Ascending aorta (tissue), 2 donors: ENCODE data around the gene GTF3C4. TPM values are rescaled to one million over a fixed set of nuclear protein-coding genes. Genes with fewer than 3 reads are reported as not detected.

Experiments
- DNase-seq, 2 donors: peaks; one replicate each; pipeline ENCODE4 v3.0.0-alpha.2; 2019; ENCODE audit warnings: low spot score in 2 of 2
- H3K27ac ChIP-seq, 2 donors: fragments of 200-600 bp; sonication (generic); one replicate each; pipeline ENCODE4 v1.5.1; 2016 to 2017; ENCODE audit warnings: mild to moderate bottlenecking in 1 of 2
- H3K27me3 ChIP-seq: fragments of 200-600 bp; sonication (generic); one replicate; pipeline ENCODE4 v1.5.1; 2017
- H3K36me3 ChIP-seq, 2 donors: fragments of 200-600 bp; sonication (generic); one replicate each; pipeline ENCODE4 v1.5.1; 2016
- H3K4me1 ChIP-seq, 2 donors: fragments of 200-600 bp; sonication (generic); one replicate each; pipeline ENCODE4 v1.5.1; 2016 to 2017; ENCODE audit warnings: mild to moderate bottlenecking in 1 of 2
- H3K4me3 ChIP-seq, 2 donors: fragments of 200-600 bp; sonication (generic); one replicate each; pipeline ENCODE4 v1.5.1; 2016 to 2017; ENCODE audit warnings: mild to moderate bottlenecking in 1 of 2
- H3K9me3 ChIP-seq, 2 donors: fragments of 200-600 bp; sonication (generic); one replicate each; pipeline ENCODE4 v1.5.1; 2016
- intact Hi-C: fragments of 100-400 bp; cut with DNase I; formaldehyde crosslinking; loops from one replicate; pipeline ENCODE4 v1.15.1; 2023
- total RNA-seq: library from RNA; depleted of rRNA; stranded (reverse); fragments of >200 nt; gene quantifications from one replicate; pipeline ENCODE4 v1.1.0, GENCODE V29; 2016
- TF ChIP-seq, protein P1 (sequence below), 3 experiments: fragments of 200-600 bp in 2 of 3; fragments of 450-650 bp in 1 of 3; sonication (generic) in 2 of 3; IDR thresholded peaks; one replicate each; pipeline ENCODE4 v1.5.1; 2016 to 2019; ENCODE audit warnings: antibody characterized with exemption in 3 of 3, mild to moderate bottlenecking in 1 of 3, moderate library complexity in 1 of 3

The GTF3C4 gene
- total RNA-seq, 1 donor from 2014 or later = 9.8 TPM

- TF ChIP-seq, protein P1, sequence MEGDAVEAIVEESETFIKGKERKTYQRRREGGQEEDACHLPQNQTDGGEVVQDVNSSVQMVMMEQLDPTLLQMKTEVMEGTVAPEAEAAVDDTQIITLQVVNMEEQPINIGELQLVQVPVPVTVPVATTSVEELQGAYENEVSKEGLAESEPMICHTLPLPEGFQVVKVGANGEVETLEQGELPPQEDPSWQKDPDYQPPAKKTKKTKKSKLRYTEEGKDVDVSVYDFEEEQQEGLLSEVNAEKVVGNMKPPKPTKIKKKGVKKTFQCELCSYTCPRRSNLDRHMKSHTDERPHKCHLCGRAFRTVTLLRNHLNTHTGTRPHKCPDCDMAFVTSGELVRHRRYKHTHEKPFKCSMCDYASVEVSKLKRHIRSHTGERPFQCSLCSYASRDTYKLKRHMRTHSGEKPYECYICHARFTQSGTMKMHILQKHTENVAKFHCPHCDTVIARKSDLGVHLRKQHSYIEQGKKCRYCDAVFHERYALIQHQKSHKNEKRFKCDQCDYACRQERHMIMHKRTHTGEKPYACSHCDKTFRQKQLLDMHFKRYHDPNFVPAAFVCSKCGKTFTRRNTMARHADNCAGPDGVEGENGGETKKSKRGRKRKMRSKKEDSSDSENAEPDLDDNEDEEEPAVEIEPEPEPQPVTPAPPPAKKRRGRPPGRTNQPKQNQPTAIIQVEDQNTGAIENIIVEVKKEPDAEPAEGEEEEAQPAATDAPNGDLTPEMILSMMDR (IDR thresholded peaks at IDR 0.05) = no peak
- Histone ChIP-seq H3K36me3 (peaks cover 37 to 67% of the 10 kb centered on the region in 2 donors), H3K4me3 (no peak overlapping the region), H3K27ac (no peak overlapping the region), H3K27me3 (no peaks in the 10 kb centered on the region), H3K9me3 (no peaks in the 10 kb centered on the region), H3K4me1 (no peaks in the 10 kb centered on the region)
- DNase-seq = no peak
- intact Hi-C loops = no loop called here
Observed at GRCh38 chr9:132639322-132639721, 30.9 kb upstream of the GTF3C4 start.

- no peaks in the 10 kb centered on the region for H3K4me1 ChIP-seq
- H3K27me3 ChIP-seq = no peaks in the 10 kb centered on the region
- intact Hi-C loops = no loop called here
- peaks cover 53 to 85% of the 10 kb centered on the region in 2 donors for H3K36me3 ChIP-seq
- H3K27ac ChIP-seq = no peak overlapping the region
- TF ChIP-seq, protein P1 (IDR thresholded peaks at IDR 0.05) = no peak
- no peak overlapping the region for H3K4me3 ChIP-seq
- H3K9me3 ChIP-seq = no peaks in the 10 kb centered on the region
- no peak for DNase-seq
Observed at GRCh38 chr9:132641216-132641615, 29.0 kb upstream of the GTF3C4 start.

DNA sequence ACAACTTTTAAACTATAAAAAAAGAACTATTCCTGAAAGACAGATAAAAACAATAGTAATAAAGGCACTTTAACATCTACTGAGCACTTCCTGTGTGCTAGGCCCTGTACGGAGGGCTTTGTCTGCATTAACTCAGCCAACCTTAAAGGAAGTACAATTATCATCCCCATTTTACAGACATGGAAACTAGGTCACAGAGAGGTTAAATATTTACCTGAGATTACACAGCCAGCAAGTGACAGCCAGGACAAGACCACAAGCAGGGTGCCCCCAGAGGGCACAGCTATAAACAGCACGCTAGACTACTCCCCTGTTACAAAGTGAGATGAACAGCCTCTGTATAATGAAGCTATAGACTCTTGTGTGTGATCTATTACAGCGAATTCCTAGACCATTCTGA, 26.0 kb upstream of the GTF3C4 start:
- DNase-seq = no peak
- Histone ChIP-seq H3K36me3 (peaks cover 67 to 89% of the 10 kb centered on the region in 2 donors), H3K9me3 (no peaks in the 10 kb centered on the region), H3K27me3 (no peaks in the 10 kb centered on the region), H3K27ac (no peak overlapping the region), H3K4me1 (no peaks in the 10 kb centered on the region), H3K4me3 (no peak overlapping the region)
- intact Hi-C loops = no loop called here
- TF ChIP-seq, protein P1 (IDR thresholded peaks at IDR 0.05) = no peak

DNA sequence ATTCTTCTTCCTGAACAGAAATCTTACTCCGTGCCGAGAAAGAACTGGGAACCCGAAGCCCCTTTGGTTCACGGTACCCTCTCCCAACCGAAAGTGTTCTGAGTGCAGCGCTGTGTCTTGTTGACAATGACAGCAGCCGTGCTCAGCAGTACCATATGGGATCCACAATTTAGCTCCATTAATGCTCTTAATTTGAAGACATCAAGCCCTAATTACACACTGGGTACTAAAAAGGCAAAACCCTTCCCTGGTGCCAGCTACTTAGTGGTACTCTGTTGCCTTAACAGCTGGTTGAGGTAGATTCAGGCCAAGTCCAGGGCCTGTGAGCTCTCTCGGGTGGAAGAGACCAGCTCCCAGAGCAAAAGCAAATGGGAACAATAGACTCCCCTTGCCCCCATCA, 25.0 kb upstream of the GTF3C4 start:
- no peak overlapping the region for H3K27ac ChIP-seq
- no peaks in the 10 kb centered on the region for H3K9me3 ChIP-seq
- H3K4me1 ChIP-seq = no peaks in the 10 kb centered on the region
- H3K27me3 ChIP-seq = no peaks in the 10 kb centered on the region
- H3K36me3 ChIP-seq = peaks cover 71 to 87% of the 10 kb centered on the region in 2 donors
- intact Hi-C loops = no loop called here
- TF ChIP-seq, protein P1 (IDR thresholded peaks at IDR 0.05) = no peak
- H3K4me3 ChIP-seq = no peak overlapping the region
- no peak for DNase-seq

DNA sequence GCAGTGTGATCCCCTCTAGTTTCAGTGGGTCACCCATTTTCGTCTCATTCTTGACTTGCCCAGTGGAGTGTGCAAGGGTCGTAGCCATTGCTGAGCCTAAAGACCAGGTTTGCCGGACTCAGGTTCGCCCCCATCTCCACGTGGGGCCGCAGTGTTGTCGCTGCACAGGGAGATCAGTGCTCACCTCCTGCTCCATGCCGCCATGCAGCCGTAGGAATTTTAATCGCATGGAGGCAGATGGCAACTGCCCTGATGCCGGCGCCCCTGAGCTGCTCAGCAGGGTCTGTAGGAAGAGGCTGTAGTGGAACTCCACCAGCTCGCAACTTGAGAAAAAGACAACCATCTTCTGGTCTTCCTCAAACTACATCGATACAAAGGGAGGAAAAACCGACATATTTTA, 24.6 kb upstream of the GTF3C4 start:
- no peaks in the 10 kb centered on the region for H3K9me3 ChIP-seq
- no peak overlapping the region for H3K27ac ChIP-seq
- intact Hi-C loops = no loop called here
- H3K36me3 ChIP-seq = peaks cover 67 to 87% of the 10 kb centered on the region in 2 donors
- DNase-seq = no peak
- H3K4me1 ChIP-seq = no peaks in the 10 kb centered on the region
- H3K4me3 ChIP-seq = no peak overlapping the region
- no peaks in the 10 kb centered on the region for H3K27me3 ChIP-seq
- TF ChIP-seq, protein P1 (IDR thresholded peaks at IDR 0.05) = no peak

GRCh38 chr9:132646726-132647125, 23.5 kb upstream of the GTF3C4 start:
- H3K4me3 ChIP-seq = no peak overlapping the region
- H3K27me3 ChIP-seq = no peaks in the 10 kb centered on the region
- H3K4me1 ChIP-seq = no peaks in the 10 kb centered on the region
- peaks cover 69 to 87% of the 10 kb centered on the region in 2 donors for H3K36me3 ChIP-seq
- intact Hi-C loops = no loop called here
- no peak for DNase-seq
- TF ChIP-seq, protein P1 (IDR thresholded peaks at IDR 0.05) = no peak
- no peaks in the 10 kb centered on the region for H3K9me3 ChIP-seq
- H3K27ac ChIP-seq = no peak overlapping the region
